ENCODE results near the gene GOLT1A. TPM values are rescaled to one million over a fixed set of nuclear protein-coding genes. Genes with fewer than 3 reads are reported as not detected.
A peak's percentile ranks its signal among the peaks of the same experiment; 100 is the strongest.

GOLT1A gene
- total and polyA plus RNA-seq, 10 of the 15 experiments (the other 5 are each of a cell fraction or from before 2014, with no cell fraction given) = 0.09 to 0.46 TPM; not detected in 8

DNA sequence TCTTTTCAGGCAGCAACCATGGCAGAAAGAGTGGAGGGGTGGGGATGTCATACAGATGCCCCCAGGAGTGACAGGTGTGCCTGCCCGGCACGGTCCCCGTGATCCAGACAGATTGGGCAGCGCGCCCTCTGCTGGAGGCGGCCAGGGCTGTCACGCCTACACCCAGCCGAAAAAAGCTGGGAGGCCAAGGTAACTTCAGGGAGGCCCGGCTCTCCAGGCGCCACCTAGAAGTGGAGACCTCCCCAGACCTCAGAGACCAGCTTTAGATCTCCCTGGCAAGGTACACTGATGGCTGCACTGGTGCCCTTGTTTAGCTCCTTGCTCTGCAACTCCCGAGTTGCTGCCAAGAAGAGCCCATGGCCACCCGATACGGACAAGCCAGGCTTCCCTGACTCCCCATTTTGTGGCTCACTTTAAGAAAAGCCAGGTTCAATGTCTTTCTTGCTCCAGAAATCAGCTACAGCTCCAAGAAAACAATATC, 6.6 kb downstream of the GOLT1A start:
- TF ChIP-seq, protein P1, sequence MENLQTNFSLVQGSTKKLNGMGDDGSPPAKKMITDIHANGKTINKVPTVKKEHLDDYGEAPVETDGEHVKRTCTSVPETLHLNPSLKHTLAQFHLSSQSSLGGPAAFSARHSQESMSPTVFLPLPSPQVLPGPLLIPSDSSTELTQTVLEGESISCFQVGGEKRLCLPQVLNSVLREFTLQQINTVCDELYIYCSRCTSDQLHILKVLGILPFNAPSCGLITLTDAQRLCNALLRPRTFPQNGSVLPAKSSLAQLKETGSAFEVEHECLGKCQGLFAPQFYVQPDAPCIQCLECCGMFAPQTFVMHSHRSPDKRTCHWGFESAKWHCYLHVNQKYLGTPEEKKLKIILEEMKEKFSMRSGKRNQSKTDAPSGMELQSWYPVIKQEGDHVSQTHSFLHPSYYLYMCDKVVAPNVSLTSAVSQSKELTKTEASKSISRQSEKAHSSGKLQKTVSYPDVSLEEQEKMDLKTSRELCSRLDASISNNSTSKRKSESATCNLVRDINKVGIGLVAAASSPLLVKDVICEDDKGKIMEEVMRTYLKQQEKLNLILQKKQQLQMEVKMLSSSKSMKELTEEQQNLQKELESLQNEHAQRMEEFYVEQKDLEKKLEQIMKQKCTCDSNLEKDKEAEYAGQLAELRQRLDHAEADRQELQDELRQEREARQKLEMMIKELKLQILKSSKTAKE (IDR thresholded peaks at IDR 0.05; ENCODE audit: low read depth, poor library complexity, severe bottlenecking) = no peak
- TF ChIP-seq ZNF207 (IDR thresholded peaks at IDR 0.05; ENCODE audit: borderline replicate concordance) = no peak
- peak; percentile 51; the same call in 1 of the 2 replicates for TF ChIP-seq YY1 (IDR thresholded peaks at IDR 0.05; ENCODE audit: low read depth, low read length)
- TF ChIP-seq RAD21 (IDR thresholded peaks at IDR 0.05; ENCODE audit: insufficient read depth, low read depth, low read length) = peak; percentile 52
- TF ChIP-seq SMAD1 (IDR thresholded peaks at IDR 0.05; ENCODE audit: low read depth, partially characterized antibody) = no peak
- TF ChIP-seq RB1 (IDR thresholded peaks at IDR 0.05; ENCODE audit: borderline replicate concordance) = peak; percentile 40; the same call in 1 of the 2 replicates
- TF ChIP-seq CTCF (IDR thresholded peaks at IDR 0.05 in 2 of 3, conservative IDR thresholded peaks at IDR 0.05 in 1 of 3; ENCODE audit: control insufficient read depth in 2 of 3, extremely low read depth in 1 of 3, insufficient read depth in 1 of 3, low read depth in 3 of 3, low read length in 3 of 3) = peak; percentile 79 to 94 (median 90)
- TF ChIP-seq PKNOX1 (IDR thresholded peaks at IDR 0.05) = peak; percentile 81
- TF ChIP-seq, protein P2, sequence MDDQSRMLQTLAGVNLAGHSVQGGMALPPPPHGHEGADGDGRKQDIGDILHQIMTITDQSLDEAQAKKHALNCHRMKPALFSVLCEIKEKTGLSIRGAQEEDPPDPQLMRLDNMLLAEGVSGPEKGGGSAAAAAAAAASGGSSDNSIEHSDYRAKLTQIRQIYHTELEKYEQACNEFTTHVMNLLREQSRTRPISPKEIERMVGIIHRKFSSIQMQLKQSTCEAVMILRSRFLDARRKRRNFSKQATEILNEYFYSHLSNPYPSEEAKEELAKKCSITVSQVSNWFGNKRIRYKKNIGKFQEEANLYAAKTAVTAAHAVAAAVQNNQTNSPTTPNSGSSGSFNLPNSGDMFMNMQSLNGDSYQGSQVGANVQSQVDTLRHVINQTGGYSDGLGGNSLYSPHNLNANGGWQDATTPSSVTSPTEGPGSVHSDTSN (IDR thresholded peaks at IDR 0.05; ENCODE audit: insufficient replicate concordance, low read depth, low read length) = peak; percentile 38
- peak; percentile 76 for TF ChIP-seq SMC3 (IDR thresholded peaks at IDR 0.05; ENCODE audit: borderline replicate concordance, low read length)
- TF ChIP-seq EGR1 (IDR thresholded peaks at IDR 0.05; ENCODE audit: borderline replicate concordance in 1 of 2, low read depth in 2 of 2, low read length in 2 of 2) = 0 out of 3 replicates have a peak, but pooled peaks of 1 of the 2 experiments have one; percentile 30
- no peak for TF ChIP-seq KDM1A (IDR thresholded peaks at IDR 0.05; ENCODE audit: borderline replicate concordance)
- peak; percentile 13 to 65; a peak in 1 of 4 replicates for TF ChIP-seq BHLHE40 (IDR thresholded peaks at IDR 0.05; ENCODE audit: borderline replicate concordance in 1 of 2, low read depth in 2 of 2, low read length in 1 of 2)
- ATAC-seq (peak; percentile 98), DNase-seq (ENCODE audit: low read depth, low spot score) (no peak), FAIRE-seq (peak; percentile 86)
- in situ Hi-C loops (cut with MboI) = loop anchor here (5.0 kb wide), 1 partner anchor 40 kb away; the partner anchor contains the start of gene REN
- RAD21 ChIA-PET (ENCODE audit: unreplicated experiment) = interaction anchor here (0.9 to 1.5 kb wide), 6 partner anchors 43 to 192 kb away, joined by 3 to 4 read pairs (median 4); partner anchors contain the start of gene PLEKHA6
- Histone ChIP-seq H3K79me2 (ENCODE audit: control insufficient read depth, insufficient read depth, low read length) (no peaks in the 10 kb centered on the region), H3K4me1 (ENCODE audit: control insufficient read depth, insufficient read depth, low read length) (no peaks in the 10 kb centered on the region), H3K27ac (ENCODE audit: control insufficient read depth, insufficient read depth) (no peak overlapping the region), H3K27me3 (replicated peaks in 1 of 2; ENCODE audit: control insufficient read depth in 2 of 2, insufficient read depth in 2 of 2, low read length in 1 of 2) (peaks cover 0 to 8% of the 10 kb centered on the region in 2 experiments; a peak in 2 of 4 replicates), H4K20me1 (ENCODE audit: control insufficient read depth, insufficient read depth) (no peaks in the 10 kb centered on the region), H3K9me3 (replicated peaks; ENCODE audit: control insufficient read depth, insufficient read depth, low read length) (no peaks in the 10 kb centered on the region), H3K36me3 (ENCODE audit: control insufficient read depth in 2 of 2, insufficient read depth in 2 of 2, low read length in 1 of 2) (no peaks in the 10 kb centered on the region), H3K4me3 (no peak overlapping the region), H3K4me2 (ENCODE audit: control insufficient read depth, insufficient read depth) (no peak overlapping the region), H2AFZ (ENCODE audit: control insufficient read depth, low read depth, low read length) (no peak overlapping the region), H3K9ac (ENCODE audit: control insufficient read depth, insufficient read depth, low read length) (no peak overlapping the region)
- 15% methylated on average over 13 of the region's 13 CpGs for WGBS (ENCODE audit: insufficient coverage, insufficient replicate concordance, low lambda C conversion rate, missing lambda C conversion rate)
- CTCF ChIA-PET = interaction anchor here (0.7 to 3.6 kb wide), 36 partner anchors 9 to 640 kb away, joined by 3 to 74 read pairs (median 4); partner anchors contain the start of genes GOLT1A, PLEKHA6, REN and SNRPE
- no TSS peak for BruUV-seq (replicated peaks)
- POLR2A ChIA-PET = no interaction called here
- SMC1A ChIA-PET (ENCODE audit: uncharacterized antibody, unreplicated experiment) = interaction anchor here (0.7 to 3.5 kb wide), 8 partner anchors 9 to 335 kb away, joined by 3 to 27 read pairs (median 4); no protein-coding TSS in a partner anchor
- intact Hi-C loops (cut with micrococcal nuclease; ENCODE audit: unreplicated experiment) = loop anchor here (1.0 to 5.0 kb wide), 2 partner anchors 45 to 155 kb away; no protein-coding TSS in a partner anchor
